SIG-M5 (cell line): ENCODE results near the gene CHIT1.
"Not testable (repeated sequence)": the region's sequence is repeated elsewhere in the genome, so short reads cannot be mapped to it uniquely, and the experiment has no call there.

Experiments used
- DNase-seq: peaks from one replicate; lab custom pipeline; 2025; lab: John Stamatoyannopoulos, UW

Gene CHIT1

GRCh38 chr1:203229471-203230135 is at the start of gene CHIT1:
TSS of gene CHIT1 (minus strand) at chr1:203229673. CDS start at chr1:203229636, 37 bp downstream.
- DNase-seq, result no peak

GRCh38 chr1:203278885-203279406 is 49.5 kb upstream of the CHIT1 start:
- no peak for DNase-seq

- DNase-seq, result no peak
Measured at GRCh38 chr1:203278082-203278884, 48.8 kb upstream of the CHIT1 start.

GRCh38 chr1:203276916-203277545 is 47.6 kb upstream of the CHIT1 start:
- DNase-seq, result no peak

- DNase-seq, result no peak
Measured at GRCh38 chr1:203276408-203276807, 46.9 kb upstream of the CHIT1 start.

GRCh38 chr1:203275656-203276272 is 46.3 kb upstream of the CHIT1 start:
- DNase-seq, result no peak

- no peak for DNase-seq
Measured at GRCh38 chr1:203274603-203275381, 45.3 kb upstream of the CHIT1 start.

GRCh38 chr1:203273869-203274602 is 44.6 kb upstream of the CHIT1 start:
- no peak for DNase-seq

GRCh38 chr1:203273206-203273868 is 43.9 kb upstream of the CHIT1 start:
- DNase-seq, result no peak

GRCh38 chr1:203272633-203273205 is 43.2 kb upstream of the CHIT1 start:
- DNase-seq, result no peak

GRCh38 chr1:203271962-203272632 is 42.6 kb upstream of the CHIT1 start:
- no peak for DNase-seq

GRCh38 chr1:203271018-203271743 is 41.7 kb upstream of the CHIT1 start:
- peak; percentile 70 for DNase-seq

GRCh38 chr1:203270448-203270847 is 41.0 kb upstream of the CHIT1 start:
- DNase-seq, result no peak

- DNase-seq, result no peak
Measured at GRCh38 chr1:203269654-203270020, 40.2 kb upstream of the CHIT1 start.

GRCh38 chr1:203268901-203269653 is 39.6 kb upstream of the CHIT1 start:
- DNase-seq, result peak; percentile 47

GRCh38 chr1:203267912-203268311 is 38.4 kb upstream of the CHIT1 start:
- DNase-seq, result no peak

- DNase-seq, result peak; percentile 51
Measured at GRCh38 chr1:203267347-203267846, 37.9 kb upstream of the CHIT1 start.

GRCh38 chr1:203266140-203266539 is 36.7 kb upstream of the CHIT1 start:
- not testable (repeated sequence) for DNase-seq
